Motor neuron (in vitro differentiated cells): ENCODE measurements around the gene TARS2. TPM values are rescaled to one million over a fixed set of nuclear protein-coding genes. Genes with fewer than 3 reads are reported as not detected.

Source experiments
- ATAC-seq, 8 experiments: fragments of 200-7000 bp; cut with Tn5 transposase; replicated peaks in 6 of 8; 2 replicates each; pipeline ENCODE4 v1.8.0; 2021; ENCODE audit warnings: mild to moderate bottlenecking in 8 of 8, moderate library complexity in 8 of 8
- H3K27ac ChIP-seq, 2 donors: fragments of 250-450 bp; sonication (Bioruptor Pico); 2 replicates each; pipeline ENCODE4 v1.9.0; 2021; ENCODE audit warnings: antibody characterized with exemption in 2 of 2, mild to moderate bottlenecking in 2 of 2, moderate library complexity in 1 of 2
- H3K4me1 ChIP-seq, 2 donors: fragments of 250-450 bp; sonication (Bioruptor Pico); replicated peaks in 1 of 2; 2 replicates each; pipeline ENCODE4 v1.6.1; 2021; ENCODE audit warnings: antibody characterized with exemption in 2 of 2, mild to moderate bottlenecking in 2 of 2, moderate library complexity in 1 of 2
- H3K4me3 ChIP-seq, 5 donors: fragments of 250-450 bp; sonication (Bioruptor Pico); 2 replicates each; pipeline ENCODE4 v1.9.0; 2021; ENCODE audit warnings: antibody characterized with exemption in 5 of 5, mild to moderate bottlenecking in 5 of 5, moderate library complexity in 4 of 5
- WGBS, 10 experiments: fragments of 450-650 bp; shearing (Covaris generic); methylation state at CpG; one replicate each; pipeline ENCODE4 v1.0.0; 2022; 5-methylcytosine and 5-hydroxymethylcytosine counted together
- in situ Hi-C, 9 experiments: fragments of 400-800 bp; cut with MboI; loops; one replicate each; pipeline ENCODE4 v1.15.0; 2021; ENCODE audit warnings: low sequenced_read_pairs in 9 of 9, low pct_unique_long_range_greater_than_20kb in 2 of 9; ENCODE audit not compliant: unreplicated experiment in 9 of 9
- total RNA-seq, 8 experiments: library from RNA; unstranded; fragments of 300-600 nt; gene quantifications; 2 replicates each; pipeline versions ENCODE4 v1.2.3 to v1.2.4, GENCODE V29; 2022

The TARS2 gene
- total RNA-seq, 8 experiments from 2014 or later = 24.1 to 51.0 (median 35.8) TPM

GRCh38 chr1:150532860-150533259, 45.6 kb downstream of the TARS2 start:
- in situ Hi-C loops = no loop called here
- no peak overlapping the region for H3K27ac ChIP-seq
- ATAC-seq = peak in 4 of 8 experiments; percentile 8 to 18 (median 11)
- H3K4me1 ChIP-seq = peaks cover 6 to 8% of the 10 kb centered on the region in 2 donors
- WGBS, 10 experiments = 0 to 86% (median 40%) methylated on average over 1 to 4 of the region's 5 CpGs; no CpG with 5 or more reads in 3 of the 10 experiments
- H3K4me3 ChIP-seq = no peak overlapping the region

- in situ Hi-C loops = no loop called here
- Histone ChIP-seq H3K27ac (no peak overlapping the region), H3K4me3 (no peak overlapping the region), H3K4me1 (peaks cover 6 to 8% of the 10 kb centered on the region in 2 donors)
- 77 to 100% (median 88%) methylated on average over 1 to 4 of the region's 6 CpGs; no CpG with 5 or more reads in 6 of the 10 experiments for WGBS, 10 experiments
- ATAC-seq = no peak
Observed at GRCh38 chr1:150534002-150534401, 46.8 kb downstream of the TARS2 start.

- Histone ChIP-seq H3K27ac (no peak overlapping the region), H3K4me3 (no peak overlapping the region), H3K4me1 (peaks cover 6 to 7% of the 10 kb centered on the region in 2 donors)
- WGBS, 10 experiments = 15 to 100% (median 94%) methylated on average over 2 to 14 of the region's 14 CpGs; no CpG with 5 or more reads in 2 of the 10 experiments
- in situ Hi-C loops = no loop called here
- ATAC-seq = no peak
Observed at GRCh38 chr1:150535511-150536287, 48.5 kb downstream of the TARS2 start.

- in situ Hi-C loops = no loop called here
- Histone ChIP-seq H3K4me1 (peaks cover 4% of the 10 kb centered on the region in 2 donors), H3K27ac (no peak overlapping the region), H3K4me3 (no peak overlapping the region)
- WGBS, 10 experiments = 33 to 100% (median 92%) methylated on average over 1 to 9 of the region's 12 CpGs; no CpG with 5 or more reads in 2 of the 10 experiments
- ATAC-seq = no peak
Observed at GRCh38 chr1:150536836-150537731, 49.9 kb downstream of the TARS2 start.

GRCh38 chr1:150537732-150538684, 50.8 kb downstream of the TARS2 start:
- 40 to 78% (median 58%) methylated on average over 1 to 12 of the region's 17 CpGs; no CpG with 5 or more reads in 2 of the 10 experiments for WGBS, 10 experiments
- Histone ChIP-seq H3K4me1 (no peaks in the 10 kb centered on the region), H3K27ac (no peak overlapping the region), H3K4me3 (no peak overlapping the region)
- in situ Hi-C loops = no loop called here
- peak in 5 of 8 experiments; percentile 15 to 98 (median 65) for ATAC-seq

GRCh38 chr1:150543500-150544143, 56.4 kb downstream of the TARS2 start:
- no peak overlapping the region for H3K4me3 ChIP-seq
- in situ Hi-C loops = no loop called here
- H3K27ac ChIP-seq = no peak overlapping the region
- peaks cover 0 to 7% of the 10 kb centered on the region in 2 donors for H3K4me1 ChIP-seq
- WGBS, 10 experiments = 20 to 87% (median 45%) methylated on average over 1 to 13 of the region's 13 CpGs
- peak in 4 of 8 experiments; percentile 8 to 70 (median 36) for ATAC-seq

GRCh38 chr1:150544204-150544603, 57.0 kb downstream of the TARS2 start:
- in situ Hi-C loops = no loop called here
- Histone ChIP-seq H3K27ac (no peak overlapping the region), H3K4me3 (no peak overlapping the region), H3K4me1 (peaks cover 0 to 7% of the 10 kb centered on the region in 2 donors)
- ATAC-seq = peak in 1 of 8 experiments; percentile 7
- 19 to 93% (median 80%) methylated on average over 1 to 3 of the region's 3 CpGs; no CpG with 5 or more reads in 1 of the 10 experiments for WGBS, 10 experiments

- Histone ChIP-seq H3K4me3 (no peak overlapping the region), H3K4me1 (peaks cover 0 to 7% of the 10 kb centered on the region in 2 donors), H3K27ac (no peak overlapping the region)
- no peak for ATAC-seq
- 67 to 100% (median 94%) methylated on average over 1 to 6 of the region's 6 CpGs; no CpG with 5 or more reads in 2 of the 10 experiments for WGBS, 10 experiments
- in situ Hi-C loops = no loop called here
Observed at GRCh38 chr1:150545486-150546032, 58.3 kb downstream of the TARS2 start.

- Histone ChIP-seq H3K27ac (no peak overlapping the region), H3K4me1 (peaks cover 0 to 7% of the 10 kb centered on the region in 2 donors), H3K4me3 (no peak overlapping the region)
- WGBS, 10 experiments = 77 to 100% (median 89%) methylated on average over 1 to 15 of the region's 16 CpGs
- in situ Hi-C loops = no loop called here
- no peak for ATAC-seq
Observed at GRCh38 chr1:150546294-150546937, 59.2 kb downstream of the TARS2 start.

GRCh38 chr1:150548324-150548631, 61.1 kb downstream of the TARS2 start:
- ATAC-seq = no peak
- in situ Hi-C loops = no loop called here
- H3K4me1 ChIP-seq = peaks cover 0 to 15% of the 10 kb centered on the region in 2 donors
- no peak overlapping the region for H3K27ac ChIP-seq
- peak overlapping the region; percentile 35 to 48 (median 39) for H3K4me3 ChIP-seq
- WGBS, 10 experiments = 31 to 100% (median 80%) methylated on average over 1 to 4 of the region's 4 CpGs; no CpG with 5 or more reads in 2 of the 10 experiments
